Forelimb muscle (tissue), 1 donor: ENCODE data around the gene RTN4R. TPM values are rescaled to one million over a fixed set of nuclear protein-coding genes. Genes with fewer than 3 reads are reported as not detected.
"Not testable (repeated sequence)": the region's sequence is repeated elsewhere in the genome, so short reads cannot be mapped to it uniquely, and the experiment has no call there.

Experiments
- DNase-seq: peaks from one replicate; pipeline ENCODE4 v3.0.0-alpha.2; 2013; ENCODE audit warnings: low read depth
- polyA plus RNA-seq: library from polyadenylated mRNA; unstranded; fragments of 120-200 nt; gene quantifications from one replicate; pipeline ENCODE4 v1.2.1, GENCODE V29; 2013; ENCODE audit not compliant: insufficient read length

Gene RTN4R
- polyA plus RNA-seq, 1 donor: 19.9 TPM

DNA sequence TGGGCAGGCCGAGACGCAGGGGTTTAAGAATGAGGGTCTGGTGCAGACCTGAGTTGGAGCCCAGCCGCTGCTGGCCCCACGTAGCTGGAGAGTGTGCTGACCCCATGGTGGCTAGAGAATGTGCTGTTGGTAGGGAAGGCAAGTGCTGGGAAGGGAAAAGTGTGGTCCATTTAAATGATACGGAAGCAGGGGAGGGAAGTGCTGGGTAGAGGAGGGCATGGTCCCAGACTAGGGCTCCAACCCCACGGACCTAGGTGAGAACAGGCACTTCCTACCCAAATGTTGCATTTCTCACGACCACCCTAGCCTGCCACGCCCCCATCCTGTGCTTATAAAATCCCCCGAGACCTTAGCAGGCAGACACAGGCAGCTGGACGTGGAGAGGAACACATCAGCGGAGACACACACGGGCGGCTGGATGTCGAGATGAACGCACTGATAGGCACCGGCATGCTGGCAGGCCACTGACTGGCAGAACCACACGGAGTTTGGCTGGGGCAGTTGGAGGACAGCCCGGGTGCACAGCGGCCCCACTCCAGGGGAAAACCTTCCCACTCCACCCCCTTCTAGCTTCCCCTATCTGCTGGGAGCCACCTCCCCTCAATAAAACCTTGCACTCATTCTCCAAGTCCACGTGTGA, 18.8 kb upstream of the RTN4R start:
- DNase-seq: not testable (repeated sequence)

- DNase-seq: not testable (repeated sequence)
Observed at GRCh38 chr22:20286312-20286660, 18.2 kb upstream of the RTN4R start.

DNA sequence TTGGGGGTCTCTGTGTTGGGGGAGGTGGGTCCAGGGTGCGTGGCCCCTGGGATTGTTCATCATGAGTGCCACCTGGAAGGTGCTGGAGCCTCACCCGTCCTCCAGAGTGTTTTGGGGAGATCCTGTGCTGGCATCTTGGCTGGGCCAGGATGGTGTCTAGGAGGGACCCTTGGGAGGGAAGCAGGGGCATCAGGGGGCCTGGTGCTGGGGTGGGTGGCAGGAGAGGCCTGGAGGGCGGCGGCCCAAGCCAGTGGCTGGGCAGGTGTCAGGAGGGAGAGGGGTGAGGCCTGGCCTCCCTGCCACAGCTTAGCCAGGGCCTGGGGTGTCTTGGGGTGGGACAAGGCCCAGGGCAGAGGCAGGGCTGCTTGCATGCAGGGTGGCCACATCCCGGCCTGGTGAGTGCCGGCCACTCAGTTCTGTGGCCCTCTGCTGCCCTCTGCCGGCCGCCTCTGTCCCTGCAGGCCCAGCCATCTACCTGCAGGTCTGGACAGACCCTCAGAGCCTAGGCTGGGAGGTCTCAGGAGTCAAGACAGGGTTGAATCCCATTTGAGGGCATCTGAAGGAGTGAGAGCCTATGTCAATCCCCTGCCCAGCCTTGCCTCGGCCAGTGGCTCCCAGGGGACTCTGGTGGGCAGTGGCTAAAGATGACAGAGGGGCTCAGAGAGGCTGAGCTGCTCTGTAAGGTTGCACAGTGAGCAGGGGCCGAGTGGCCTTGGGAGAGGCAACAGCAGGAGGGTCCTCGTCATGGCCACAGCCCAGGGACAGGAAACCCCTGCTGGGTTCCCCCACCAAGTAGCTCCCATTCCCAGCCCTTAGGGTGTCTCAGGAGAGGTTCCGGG, 17.6 kb upstream of the RTN4R start:
- not testable (repeated sequence) for DNase-seq

DNA sequence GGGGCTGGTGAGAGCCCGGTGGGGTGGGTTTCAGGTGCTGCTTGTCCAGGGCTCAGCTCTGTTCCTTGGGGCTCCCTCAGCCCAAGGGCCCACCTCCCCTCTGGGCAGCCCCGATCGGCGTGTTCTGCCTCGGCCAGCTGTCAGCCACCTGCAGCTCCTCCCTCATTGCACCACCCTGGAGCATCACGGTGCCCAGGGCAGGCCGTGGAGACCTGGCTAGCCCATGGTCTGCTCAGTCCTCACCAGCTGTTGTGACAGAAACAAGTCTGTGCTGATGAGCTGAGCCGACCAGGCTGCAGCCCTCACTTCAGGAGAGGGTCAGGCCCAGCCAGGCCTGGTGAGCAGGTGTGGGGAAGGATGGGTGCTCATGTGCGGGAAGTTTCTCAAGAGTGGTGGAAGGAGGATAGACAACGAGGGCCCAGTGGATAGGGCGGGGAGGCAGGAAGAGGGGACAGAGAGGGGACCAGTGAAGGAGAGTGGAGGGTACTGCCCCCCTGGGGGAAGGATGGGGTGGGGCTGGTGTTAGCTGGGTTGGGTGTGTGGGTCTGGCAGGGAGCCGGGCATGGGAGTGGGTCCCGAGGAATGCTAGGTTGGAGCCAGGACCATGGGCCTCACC, 16.5 kb upstream of the RTN4R start:
- no peak for DNase-seq

- DNase-seq: no peak
Observed at GRCh38 chr22:20283674-20284066, 15.6 kb upstream of the RTN4R start.

GRCh38 chr22:20282901-20283673, 15.0 kb upstream of the RTN4R start:
- DNase-seq: no peak

DNA sequence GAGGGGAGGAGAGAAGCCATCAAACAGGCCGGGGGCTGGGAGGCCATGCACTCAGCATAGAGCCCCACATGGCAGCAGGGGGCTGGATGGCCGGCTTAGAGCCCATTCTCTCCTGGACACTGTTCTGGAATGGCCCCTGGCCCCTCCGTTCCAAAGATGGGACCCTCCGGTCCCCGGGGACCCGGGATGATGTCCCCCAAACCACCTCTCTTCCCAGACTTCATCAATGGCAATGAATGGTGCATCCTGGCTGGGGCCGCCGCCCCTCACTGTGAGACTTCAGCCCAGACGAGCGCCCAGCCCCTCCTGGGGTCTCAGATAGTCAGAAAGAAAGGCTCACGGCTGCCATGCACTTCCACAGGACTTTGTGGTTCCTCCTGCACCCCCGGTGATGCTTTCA, 13.8 kb upstream of the RTN4R start:
- no peak for DNase-seq

GRCh38 chr22:20281473-20281872, 13.4 kb upstream of the RTN4R start:
- not testable (repeated sequence) for DNase-seq

DNA sequence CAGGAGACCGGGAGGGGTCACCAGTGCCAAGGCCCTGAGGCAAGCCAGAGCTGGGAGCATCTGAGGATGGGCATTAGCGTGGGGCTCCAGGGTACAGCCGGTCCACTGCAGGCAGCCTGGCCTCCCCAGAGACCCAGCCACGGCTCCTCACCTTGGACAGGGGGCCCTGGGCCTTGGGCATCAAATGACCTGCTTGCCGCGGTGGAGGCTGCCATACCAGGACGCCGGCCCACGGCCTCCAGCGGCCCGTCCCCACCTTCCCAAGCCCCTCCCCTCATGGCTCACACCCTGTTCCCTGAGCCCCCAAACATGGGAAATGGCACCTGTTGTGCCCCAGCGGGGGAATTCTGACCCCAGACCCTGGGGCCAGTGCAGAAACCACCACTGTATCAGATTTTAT, 12.7 kb upstream of the RTN4R start:
- DNase-seq: no peak

- DNase-seq: not testable (repeated sequence)
Observed at GRCh38 chr22:20280163-20280562, 12.0 kb upstream of the RTN4R start.

- no peak for DNase-seq
Observed at GRCh38 chr22:20279662-20280134, 11.6 kb upstream of the RTN4R start.

DNA sequence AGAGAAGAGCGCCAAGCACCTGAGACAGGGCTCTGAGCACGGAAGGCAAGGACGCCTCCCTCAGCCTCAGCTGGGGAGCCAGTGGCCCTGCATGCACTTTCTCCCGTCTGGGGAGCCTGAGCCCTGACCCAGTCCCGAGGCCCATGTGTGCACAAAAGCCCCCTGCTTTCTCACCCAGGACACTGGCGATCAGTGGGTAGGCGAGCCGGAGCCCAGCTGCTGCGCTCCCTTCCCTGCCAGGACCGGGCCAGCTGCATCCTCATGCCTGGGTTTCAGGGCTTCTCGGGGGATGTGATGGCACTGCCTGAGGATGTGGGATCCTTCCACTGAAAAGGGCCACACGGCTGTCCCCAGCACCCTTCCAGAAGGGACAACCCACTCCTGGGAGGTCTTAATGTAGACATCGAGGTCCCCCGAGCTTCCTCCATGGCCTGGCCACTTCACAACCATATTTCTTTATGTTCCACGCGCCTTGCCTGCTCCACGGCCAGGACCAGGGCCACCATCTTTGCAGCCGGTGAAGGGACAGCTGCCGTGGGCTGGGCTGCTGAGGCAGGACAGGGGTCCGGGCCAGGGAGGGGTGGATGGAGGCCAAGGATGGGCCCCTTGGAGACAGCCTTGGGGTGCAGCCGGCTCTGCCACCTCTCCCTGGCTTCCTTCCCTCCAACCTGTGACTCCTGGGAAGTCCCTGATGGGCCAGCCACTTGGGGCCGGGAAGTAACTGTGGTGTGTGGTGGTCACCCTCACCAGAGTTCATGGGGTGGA, 10.8 kb upstream of the RTN4R start:
- not testable (repeated sequence) for DNase-seq

DNA sequence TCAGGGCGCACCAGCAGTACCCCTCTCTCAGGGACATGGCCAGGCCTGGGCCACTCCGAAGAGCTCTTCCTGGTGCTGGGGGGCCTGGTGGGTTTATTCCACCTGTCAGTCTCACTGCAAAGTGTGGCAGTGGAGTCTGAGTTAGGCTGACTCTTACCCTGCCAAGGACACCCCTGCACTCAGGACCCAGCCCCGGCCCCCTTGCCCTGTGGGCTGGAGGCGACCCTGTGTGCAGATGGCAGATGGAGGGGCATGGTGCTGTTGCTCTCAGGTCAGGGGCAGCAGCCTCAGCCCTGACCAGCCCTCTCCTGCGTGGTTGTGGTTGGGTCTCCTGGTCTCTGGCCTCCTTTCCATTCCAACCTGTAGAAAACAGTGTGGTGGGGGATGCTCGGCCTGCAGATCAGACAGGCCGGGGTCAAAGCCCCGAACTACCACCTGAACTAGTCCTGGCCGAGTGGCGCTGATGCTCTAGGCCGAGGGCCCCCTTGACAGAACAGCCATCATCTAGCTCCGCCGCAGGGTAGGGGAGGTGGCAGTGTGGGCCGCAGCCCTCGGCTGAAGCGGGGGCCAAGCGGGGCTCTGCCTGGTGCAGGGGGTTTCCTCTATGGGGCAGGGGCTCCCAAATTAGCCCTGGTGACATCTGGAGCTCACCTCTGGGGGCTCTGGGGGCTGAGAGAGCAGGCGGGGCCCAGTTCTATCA, 10.0 kb upstream of the RTN4R start:
- not testable (repeated sequence) for DNase-seq

DNA sequence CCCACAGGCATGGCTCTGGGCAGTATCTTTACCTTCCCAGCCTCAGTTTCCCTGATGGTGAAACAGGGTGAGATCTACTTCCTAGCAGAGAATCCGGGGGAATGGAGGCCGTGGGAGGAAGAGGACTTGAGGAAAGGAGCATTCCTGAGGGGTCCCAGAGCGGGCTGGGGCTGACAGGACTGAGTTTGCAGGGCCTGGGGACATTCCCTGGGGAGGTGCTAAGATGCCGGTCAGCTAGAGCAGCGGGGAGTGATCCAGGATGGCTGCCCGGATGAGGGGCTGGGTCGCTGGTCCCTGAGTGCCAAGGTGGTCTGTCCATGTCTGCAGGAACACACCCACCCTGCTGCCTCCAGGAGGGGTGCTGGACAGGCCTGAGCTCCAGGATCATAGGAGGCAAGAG, 8.3 kb upstream of the RTN4R start:
- DNase-seq: no peak

GRCh38 chr22:20275836-20276235, 7.7 kb upstream of the RTN4R start:
- DNase-seq: no peak

DNA sequence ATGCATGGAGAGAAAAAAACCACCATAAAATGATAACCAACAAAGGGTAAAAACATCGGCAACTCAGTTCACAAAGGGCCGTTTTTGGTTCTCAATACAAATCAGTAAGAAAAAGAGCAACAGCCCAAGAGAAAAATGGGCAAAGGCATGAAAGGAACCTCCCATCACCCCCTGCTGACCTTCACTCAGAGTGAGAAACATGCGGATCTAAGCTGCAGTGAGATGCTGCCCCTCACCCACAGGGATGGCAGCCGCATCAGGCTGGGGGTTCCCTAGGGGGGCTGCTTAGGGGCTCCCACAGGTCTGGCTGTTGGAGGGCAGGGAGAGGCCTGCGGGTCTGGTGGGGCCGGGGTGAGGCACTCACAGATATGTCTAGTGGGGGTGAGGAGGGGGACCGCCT, 7.2 kb upstream of the RTN4R start:
- not testable (repeated sequence) for DNase-seq

GRCh38 chr22:20274374-20274773, 6.3 kb upstream of the RTN4R start:
- DNase-seq: not testable (repeated sequence)

GRCh38 chr22:20273758-20274181, 5.7 kb upstream of the RTN4R start:
- no peak for DNase-seq

GRCh38 chr22:20272700-20273099, 4.6 kb upstream of the RTN4R start:
- DNase-seq: no peak

GRCh38 chr22:20272174-20272573, 4.1 kb upstream of the RTN4R start:
- DNase-seq: no peak
